GM21528 (cell line): ENCODE measurements around the gene JAK1.
"Not testable (repeated sequence)": the region's sequence is repeated elsewhere in the genome, so short reads cannot be mapped to it uniquely, and the experiment has no call there.

Experiments used
- ATAC-seq: cut with Tn5 transposase; IDR thresholded peaks from one replicate; pipeline ENCODE4 v1.9.1; 2021; ENCODE audit warnings: mild to moderate bottlenecking, moderate library complexity; ENCODE audit not compliant: unreplicated experiment, low FRiP score

The JAK1 gene

DNA sequence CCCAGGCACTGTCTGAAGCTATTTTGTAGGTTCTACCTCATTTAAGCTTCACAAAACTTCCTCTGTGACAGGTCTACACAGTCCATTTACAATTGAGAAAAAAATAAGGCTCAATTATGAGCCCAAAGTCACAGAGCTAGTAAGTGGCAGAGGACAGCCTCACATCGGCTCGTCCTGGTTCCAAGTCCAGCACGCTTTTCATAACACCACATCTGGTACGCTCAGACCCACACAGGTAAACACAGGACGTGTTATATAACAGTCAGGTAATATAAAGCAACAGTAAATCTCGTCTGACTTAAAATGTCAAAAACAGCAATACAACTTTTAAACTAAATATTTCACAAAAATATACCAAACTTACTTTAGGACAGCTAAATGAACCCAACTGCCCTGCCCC is 13.1 kb downstream of the JAK1 start:
- ATAC-seq = no peak

DNA sequence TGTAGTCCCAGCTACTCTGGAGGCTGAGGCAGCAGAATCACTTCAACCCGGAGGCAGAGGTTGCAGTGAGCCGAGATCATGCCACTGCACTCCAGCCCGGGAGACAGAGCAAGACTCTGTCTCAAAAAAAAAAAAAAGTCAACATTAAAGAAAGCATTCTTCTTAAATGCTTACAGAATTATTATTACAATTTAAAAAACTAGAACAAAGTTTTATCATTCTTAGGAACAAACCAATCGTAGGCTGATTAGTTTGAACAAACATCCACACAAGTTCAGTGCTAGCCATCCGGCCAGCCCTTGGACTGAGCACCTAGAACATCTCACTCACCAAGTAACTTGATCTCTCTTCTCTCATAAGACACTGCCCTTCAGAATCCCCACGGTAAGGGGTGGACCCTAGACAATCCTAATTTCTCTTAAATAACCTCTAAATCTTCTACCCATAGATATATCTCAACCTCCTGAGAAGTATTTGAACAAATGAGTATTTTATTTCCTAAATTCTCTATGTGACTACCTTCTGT is 16.0 kb downstream of the JAK1 start:
- ATAC-seq = no peak

DNA sequence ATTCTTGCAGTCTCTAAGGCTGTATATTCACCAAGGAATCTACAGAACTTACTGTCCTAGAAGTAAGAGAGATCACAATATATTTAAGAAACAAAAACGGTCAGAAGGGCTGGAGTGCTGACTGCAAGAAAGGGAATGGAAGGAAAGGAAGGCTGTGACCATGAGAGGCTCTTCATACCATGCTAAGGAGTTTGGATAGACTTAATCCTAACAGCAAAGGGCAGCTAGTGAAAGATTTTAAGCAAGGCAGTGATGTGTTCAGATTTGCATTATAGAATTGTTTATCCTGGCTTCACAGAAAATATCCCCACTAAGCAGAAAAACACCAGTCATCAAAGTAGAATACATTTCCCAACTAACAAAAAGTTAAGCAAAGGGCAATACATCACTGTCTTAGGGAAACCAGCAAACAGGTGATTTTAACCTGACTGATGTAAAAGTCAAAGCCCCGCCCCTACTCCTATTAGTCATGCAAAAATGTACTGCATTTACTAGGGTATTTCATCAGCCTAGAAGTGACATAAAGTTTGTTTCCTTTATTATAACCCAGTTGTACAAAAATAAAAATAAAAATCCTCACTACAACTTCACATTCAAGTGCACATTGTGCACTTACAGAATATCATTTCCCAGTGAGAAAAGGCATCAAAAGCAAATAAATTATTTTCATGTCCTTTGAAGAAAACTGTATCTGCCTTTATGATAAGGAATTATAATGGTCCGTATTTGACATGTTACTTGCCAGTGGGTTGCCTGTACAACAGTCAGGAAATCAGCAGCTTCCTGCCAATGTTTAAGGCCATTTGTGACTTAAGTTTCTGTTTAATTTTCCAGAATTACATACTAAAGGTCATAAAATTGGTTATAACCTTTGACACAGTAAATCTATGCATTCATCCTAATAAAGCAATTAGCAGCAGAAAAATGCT is 17.2 kb downstream of the JAK1 start:
- ATAC-seq = no peak

DNA sequence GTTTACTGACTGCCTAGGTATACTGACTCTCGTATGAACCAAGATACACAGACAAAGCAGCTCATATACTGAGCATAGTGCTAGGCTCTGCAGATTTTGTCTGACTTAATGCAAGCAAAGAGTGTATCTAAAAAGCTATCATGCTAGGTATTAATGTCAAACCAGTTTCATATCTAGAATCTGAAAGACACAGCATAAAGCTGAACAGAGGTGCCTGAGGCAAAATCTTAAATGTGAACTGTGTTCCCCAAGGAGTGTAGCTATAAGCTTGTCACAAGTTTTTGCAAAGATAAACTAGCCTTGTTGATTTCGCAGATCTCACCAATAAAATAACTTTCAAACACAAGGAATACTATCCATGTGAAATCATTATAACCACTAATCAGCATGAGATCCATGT is 18.1 kb downstream of the JAK1 start:
- no peak for ATAC-seq

- no peak for ATAC-seq
Measured at GRCh38 chr1:64946916-64947315, 19.4 kb downstream of the JAK1 start.

DNA sequence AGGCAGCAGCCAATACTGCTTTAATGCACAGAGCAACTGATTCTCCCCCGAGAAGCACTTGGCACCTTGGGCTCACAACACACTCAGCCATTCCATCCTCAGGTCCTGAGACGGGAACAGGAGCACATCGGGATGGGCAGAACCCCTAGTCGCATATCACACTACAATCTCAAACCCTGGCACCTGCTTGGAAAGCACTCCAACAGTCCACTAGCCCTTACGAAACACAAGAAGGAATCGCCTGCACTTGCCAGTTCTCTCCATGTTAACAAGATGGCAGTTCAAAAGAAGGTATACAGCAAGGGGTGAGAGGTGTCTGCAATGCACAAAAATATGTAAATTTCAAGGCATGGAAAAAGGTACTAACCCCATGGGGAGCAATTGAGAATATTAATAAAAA is 21.4 kb downstream of the JAK1 start:
- ATAC-seq = no peak

DNA sequence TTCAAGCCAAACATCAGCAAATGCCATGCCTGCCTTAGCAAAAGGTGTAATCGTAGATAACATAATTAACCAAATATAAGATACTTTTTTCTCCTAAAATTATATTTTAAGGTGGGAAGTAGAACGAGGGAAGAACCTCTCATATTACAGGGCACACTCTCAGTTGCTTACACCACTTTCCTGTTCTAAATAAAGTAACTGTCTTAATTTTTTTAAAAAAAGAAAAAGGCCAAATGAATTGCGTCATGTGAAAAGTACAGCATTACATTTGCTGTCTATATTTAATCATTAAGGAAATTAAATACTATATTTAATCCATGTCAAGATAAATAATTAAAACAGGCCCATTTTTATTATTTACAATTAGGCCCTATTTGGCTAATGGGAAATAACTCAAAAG is 23.7 kb downstream of the JAK1 start:
- ATAC-seq = no peak

DNA sequence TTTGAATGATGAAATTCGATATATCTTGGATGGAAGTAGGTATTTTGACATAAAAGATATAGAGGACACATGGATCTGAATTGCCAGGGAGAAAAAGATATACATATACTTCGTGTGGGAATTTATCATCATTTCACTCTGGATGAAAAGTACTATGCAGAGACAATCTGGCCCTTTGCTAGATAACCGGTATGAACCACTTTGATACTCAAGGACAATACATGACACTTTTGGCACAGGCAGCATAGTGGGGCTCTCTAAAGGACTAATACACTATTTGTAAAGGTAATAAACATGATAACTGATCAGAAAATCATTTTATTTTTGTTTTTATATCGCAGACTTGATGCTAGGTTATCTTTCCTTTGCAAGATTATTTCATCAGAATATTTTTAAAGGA is 24.2 kb downstream of the JAK1 start:
- ATAC-seq = no peak

DNA sequence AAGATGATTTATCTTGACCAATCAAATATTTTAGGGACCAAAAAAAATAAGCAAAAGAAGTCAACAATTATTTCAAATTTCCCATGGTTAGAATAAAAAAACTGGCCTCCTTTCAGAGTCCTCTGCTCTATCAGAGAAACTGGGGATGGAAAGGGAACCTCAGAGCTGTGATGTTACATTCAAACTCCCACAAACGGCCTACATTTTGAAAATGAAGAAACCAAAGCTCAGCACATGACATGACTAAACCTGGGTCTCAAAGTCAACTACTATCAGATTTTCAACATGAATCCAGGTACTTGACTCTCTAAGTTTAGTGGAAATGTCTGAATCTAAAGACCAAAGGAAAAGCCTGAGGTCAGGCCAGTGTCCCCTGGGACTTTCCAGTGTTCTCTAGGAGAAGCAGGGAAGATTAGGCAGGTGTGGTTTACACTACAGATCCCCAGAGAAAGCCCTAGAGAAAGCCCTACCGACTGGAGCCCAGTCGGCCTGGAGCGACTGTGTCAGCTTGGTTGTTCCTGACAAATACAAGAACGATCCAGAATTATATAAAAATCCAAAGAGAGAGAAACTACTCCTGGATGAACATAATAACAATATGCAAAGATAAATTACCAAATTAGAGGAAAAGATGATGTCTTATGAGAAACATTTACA is 24.8 kb downstream of the JAK1 start:
- no peak for ATAC-seq

- ATAC-seq = no peak
Measured at GRCh38 chr1:64940025-64940424, 26.3 kb downstream of the JAK1 start.

GRCh38 chr1:64938991-64939390 is 27.4 kb downstream of the JAK1 start:
- ATAC-seq = no peak

DNA sequence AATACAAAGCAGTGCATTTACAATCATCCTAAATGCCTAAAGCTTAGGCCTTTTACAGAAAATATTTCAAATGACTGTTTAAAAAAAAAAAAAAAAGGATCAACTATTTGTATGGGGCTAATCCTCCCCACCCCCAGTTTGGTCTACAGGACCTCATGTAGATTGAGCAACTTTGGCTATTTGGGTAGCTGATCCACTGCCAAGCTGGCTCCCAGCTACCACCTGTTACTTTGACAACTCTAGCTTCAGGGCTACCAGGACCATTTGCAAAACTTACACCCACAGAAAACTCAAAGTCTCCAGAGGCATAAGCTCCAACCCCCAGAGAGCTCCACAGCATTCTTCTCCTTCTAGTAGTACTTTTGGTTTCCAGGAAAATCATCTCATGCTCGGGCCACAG is 29.4 kb downstream of the JAK1 start:
- no peak for ATAC-seq

DNA sequence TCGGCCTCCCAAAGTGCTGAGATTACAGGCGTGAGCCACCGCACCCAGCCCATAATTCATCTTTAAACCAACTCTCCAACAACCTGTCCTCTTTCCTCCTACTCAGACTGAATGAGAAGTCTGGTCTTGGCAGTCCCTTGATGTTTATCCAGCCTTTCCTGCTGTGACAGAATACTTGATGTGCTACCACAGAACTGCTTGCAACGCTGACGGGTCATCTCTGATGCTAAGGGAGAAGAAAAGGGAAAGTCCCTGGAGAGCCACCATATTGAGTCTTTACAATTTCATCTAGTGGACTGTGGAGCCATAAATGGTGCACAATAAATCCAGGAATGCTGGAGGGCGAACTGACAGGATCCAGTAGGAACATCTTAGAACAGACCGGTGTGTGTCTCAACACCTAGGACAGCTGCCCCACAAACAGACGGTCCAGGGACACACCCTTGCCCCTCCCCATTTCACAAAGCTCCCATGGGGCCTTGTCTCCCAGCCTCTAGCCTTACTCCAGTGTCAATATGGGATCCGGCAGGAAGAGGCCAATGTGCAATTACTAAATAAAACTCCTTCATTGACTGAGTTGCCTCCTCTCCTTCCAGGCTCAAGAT is 30.7 kb downstream of the JAK1 start:
- no peak for ATAC-seq

GRCh38 chr1:64934878-64935275 is 31.5 kb downstream of the JAK1 start:
- no peak for ATAC-seq

GRCh38 chr1:64934115-64934877 is 32.1 kb downstream of the JAK1 start:
- ATAC-seq = no peak

- ATAC-seq = no peak
Measured at GRCh38 chr1:64933296-64934070, 32.9 kb downstream of the JAK1 start.

- ATAC-seq = no peak
Measured at GRCh38 chr1:64932962-64933295, 33.4 kb downstream of the JAK1 start.

GRCh38 chr1:64930640-64931039 is 35.7 kb downstream of the JAK1 start:
- not testable (repeated sequence) for ATAC-seq

DNA sequence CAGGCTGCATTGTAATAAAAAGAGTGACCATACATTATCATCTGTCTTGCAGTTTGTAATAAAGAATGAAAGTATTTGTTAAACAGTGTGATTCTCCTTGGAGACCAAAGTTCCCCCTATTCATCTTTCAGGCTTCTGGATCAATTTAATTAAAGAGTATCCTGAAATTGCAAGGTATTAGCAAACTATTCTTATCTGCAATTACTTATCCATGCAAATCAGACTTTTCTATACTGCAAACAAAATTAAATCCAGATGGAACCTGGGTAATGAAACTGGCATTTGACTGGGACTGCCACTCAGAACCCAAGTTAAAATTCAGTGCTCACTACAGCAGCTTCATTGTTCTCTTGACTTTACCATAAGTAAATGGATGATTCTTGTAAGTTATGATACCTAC is 37.1 kb downstream of the JAK1 start:
- no peak for ATAC-seq

GRCh38 chr1:64928325-64928724 is 38.0 kb downstream of the JAK1 start:
- ATAC-seq = no peak
